Endodermal cell (in vitro differentiated cells): ENCODE measurements around the gene CYTH3. TPM values are rescaled to one million over a fixed set of nuclear protein-coding genes. Genes with fewer than 3 reads are reported as not detected.
"Not testable (repeated sequence)": the region's sequence is repeated elsewhere in the genome, so short reads cannot be mapped to it uniquely, and the experiment has no call there.

Source experiments
- DNase-seq: peaks from one replicate; pipeline ENCODE4 v3.0.0-alpha.2; 2017
- H3K27ac ChIP-seq: 2 replicates; pipeline ENCODE4 v1.5.1; 2013; ENCODE audit warnings: mild to moderate bottlenecking, low read depth, low read length, moderate library complexity
- H3K27me3 ChIP-seq: 2 replicates; pipeline ENCODE4 v1.6.1; 2013; ENCODE audit warnings: mild to moderate bottlenecking, low read length, moderate library complexity; ENCODE audit not compliant: insufficient read depth, control insufficient read depth, poor library complexity, severe bottlenecking
- H3K36me3 ChIP-seq: 2 replicates; pipeline ENCODE4 v1.7.0; 2013; ENCODE audit warnings: mild to moderate bottlenecking, low read length, moderate library complexity; ENCODE audit not compliant: control insufficient read depth, insufficient read depth
- H3K4me1 ChIP-seq: one replicate; pipeline ENCODE4 v1.7.0; 2013; ENCODE audit warnings: low read length; ENCODE audit not compliant: control insufficient read depth, insufficient read depth
- H3K4me3 ChIP-seq: 2 replicates; pipeline ENCODE4 v1.5.1; 2013; ENCODE audit warnings: mild to moderate bottlenecking, low read length, moderate library complexity
- H3K9ac ChIP-seq: 2 replicates; pipeline ENCODE4 v1.6.1; 2013; ENCODE audit warnings: mild to moderate bottlenecking, low read length, moderate library complexity; ENCODE audit not compliant: poor library complexity, severe bottlenecking; ENCODE audit errors: extremely low read depth
- H3K9me3 ChIP-seq: 2 replicates; pipeline ENCODE4 v1.6.1; 2013; ENCODE audit warnings: mild to moderate bottlenecking, low read length, moderate library complexity; ENCODE audit not compliant: control insufficient read depth
- H3K27ac Mint-ChIP-seq: 2 replicates; pipeline ENCODE4 v1.8.0; 2020; ENCODE audit warnings: mixed read lengths
- H3K27me3 Mint-ChIP-seq: 2 replicates; pipeline ENCODE4 v1.8.0; 2021; ENCODE audit warnings: mild to moderate bottlenecking, mixed read lengths; ENCODE audit not compliant: insufficient read depth
- H3K36me3 Mint-ChIP-seq: 2 replicates; pipeline ENCODE4 v1.8.0; 2020; ENCODE audit warnings: low read depth, mixed read lengths
- H3K4me1 Mint-ChIP-seq: 2 replicates; pipeline ENCODE4 v1.8.0; 2020; ENCODE audit warnings: mixed read lengths
- H3K4me3 Mint-ChIP-seq: 2 replicates; pipeline ENCODE4 v1.8.0; 2020; ENCODE audit warnings: mild to moderate bottlenecking, moderate library complexity, mixed read lengths
- H3K9me3 Mint-ChIP-seq: 2 replicates; pipeline ENCODE4 v1.8.0; 2020; ENCODE audit warnings: mild to moderate bottlenecking, mixed read lengths
- CTCF ChIP-seq: fragments of 200-600 bp; sonication (generic); conservative IDR thresholded peaks from 2 replicates; pipeline ENCODE4 v1.5.0; 2021; ENCODE audit warnings: antibody characterized with exemption, mild to moderate bottlenecking
- WGBS, 2 experiments: methylation state at CpG; one replicate each; pipeline versions ENCODE4 v1.1.5 to v1.1.7; 2013; ENCODE audit warnings: missing lambda C conversion rate in 2 of 2, mixed read lengths in 1 of 2; ENCODE audit not compliant: insufficient coverage in 1 of 2, insufficient read length in 1 of 2; 5-methylcytosine and 5-hydroxymethylcytosine counted together
- total RNA-seq, 2 donors: library from RNA; stranded (reverse); fragmentation: NEBNext Ultra II Directional in 1 of 2; extraction: Animal tissue kit (Norgen Biotek cat#: 25700) in 1 of 2; gene quantifications; 2 replicates in 1 of 2; 3 replicates in 1 of 2; pipeline ENCODE4 v1.2.1, GENCODE V29; 2021

CYTH3 gene
- total RNA-seq, 2 donors from 2014 or later = 10.6 to 10.8 TPM

DNA sequence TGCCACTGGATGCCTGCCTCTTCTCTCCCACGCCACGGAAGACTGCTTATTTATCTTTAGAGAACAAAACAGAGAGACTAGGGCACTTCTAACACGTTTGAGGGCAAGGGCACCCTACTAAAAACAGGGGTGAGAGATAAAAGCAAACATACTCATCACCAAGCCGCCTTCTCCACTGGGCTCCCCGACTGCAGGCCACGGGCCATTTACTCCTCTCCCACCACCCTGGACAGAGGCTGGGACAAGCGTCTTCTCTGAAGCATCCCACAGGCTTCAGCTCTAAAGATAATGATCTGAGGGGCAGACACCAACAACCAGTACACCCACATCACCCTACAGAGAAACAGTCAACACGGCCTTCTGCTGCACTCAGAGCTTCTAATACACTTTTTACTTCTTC lies 78.7 kb downstream of the CYTH3 start:
- WGBS, 2 experiments = 89 to 93% methylated on average over 4 to 8 of the region's 8 CpGs
- no peaks in the 10 kb centered on the region for H3K9me3 Mint-ChIP-seq

DNA sequence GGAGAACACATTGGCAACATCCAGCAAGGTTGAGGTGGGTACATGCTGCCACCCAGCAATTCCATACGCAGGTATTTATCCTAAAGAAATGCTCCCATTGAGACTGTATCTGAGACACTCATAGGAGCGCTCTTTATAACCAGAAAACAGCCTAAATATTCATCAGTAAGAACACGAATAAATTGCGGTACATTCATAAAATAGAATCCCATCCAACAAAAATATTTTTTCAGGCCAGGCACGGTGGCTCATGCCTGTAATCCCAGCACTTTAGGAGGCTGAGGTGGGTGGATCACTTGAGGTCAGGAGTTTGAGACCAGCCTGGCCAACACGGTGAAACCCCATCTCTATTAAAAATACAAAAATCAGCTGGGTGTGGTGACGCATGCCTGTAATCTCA lies 81.9 kb downstream of the CYTH3 start:
- not testable (repeated sequence) for H3K9me3 Mint-ChIP-seq, H3K9me3 ChIP-seq, H3K4me3 Mint-ChIP-seq, H3K4me3 ChIP-seq, H3K4me1 ChIP-seq, H3K27ac ChIP-seq, H3K9ac ChIP-seq, H3K27me3 ChIP-seq, H3K27me3 Mint-ChIP-seq, DNase-seq, H3K4me1 Mint-ChIP-seq, H3K27ac Mint-ChIP-seq, H3K36me3 ChIP-seq
- 92 to 97% methylated on average over 4 to 7 of the region's 7 CpGs for WGBS, 2 experiments
- peaks cover 15% of the 10 kb centered on the region for H3K36me3 Mint-ChIP-seq

More for the DNA sequence above, 78.7 kb downstream of the CYTH3 start:
- DNase-seq = no peak
- no peaks in the 10 kb centered on the region for H3K27me3 ChIP-seq
- peak overlapping the region; percentile 6 for H3K27ac Mint-ChIP-seq
- H3K4me3 ChIP-seq = no peak overlapping the region
- TF ChIP-seq CTCF = no peak
- no peaks in the 10 kb centered on the region for H3K27me3 Mint-ChIP-seq
- H3K36me3 ChIP-seq = no peaks in the 10 kb centered on the region
- peaks cover 2% of the 10 kb centered on the region for H3K36me3 Mint-ChIP-seq
- H3K4me3 Mint-ChIP-seq = no peak overlapping the region
- H3K4me1 Mint-ChIP-seq = peaks cover 6% of the 10 kb centered on the region
- no peak overlapping the region for H3K27ac ChIP-seq
- no peaks in the 10 kb centered on the region for H3K9me3 ChIP-seq
- no peaks in the 10 kb centered on the region for H3K4me1 ChIP-seq
- H3K9ac ChIP-seq = no peak overlapping the region

- Histone ChIP-seq H3K4me1 (no peaks in the 10 kb centered on the region), H3K36me3 (no peaks in the 10 kb centered on the region), H3K4me3 (no peak overlapping the region), H3K27ac (no peak overlapping the region), H3K27me3 (no peaks in the 10 kb centered on the region), H3K9me3 (no peaks in the 10 kb centered on the region), H3K9ac (no peak overlapping the region)
- no peaks in the 10 kb centered on the region for H3K9me3 Mint-ChIP-seq
- no peak for DNase-seq
- H3K27ac Mint-ChIP-seq = no peak overlapping the region
- no peak for TF ChIP-seq CTCF
- H3K27me3 Mint-ChIP-seq = no peaks in the 10 kb centered on the region
- no peak overlapping the region for H3K4me3 Mint-ChIP-seq
- H3K36me3 Mint-ChIP-seq = peaks cover 20% of the 10 kb centered on the region
- no peaks in the 10 kb centered on the region for H3K4me1 Mint-ChIP-seq
- 92 to 100% methylated on average over 2 to 5 of the region's 5 CpGs for WGBS, 2 experiments
These were observed 84.0 kb downstream of the CYTH3 start for GRCh38 chr7:6188389-6188788.

DNA sequence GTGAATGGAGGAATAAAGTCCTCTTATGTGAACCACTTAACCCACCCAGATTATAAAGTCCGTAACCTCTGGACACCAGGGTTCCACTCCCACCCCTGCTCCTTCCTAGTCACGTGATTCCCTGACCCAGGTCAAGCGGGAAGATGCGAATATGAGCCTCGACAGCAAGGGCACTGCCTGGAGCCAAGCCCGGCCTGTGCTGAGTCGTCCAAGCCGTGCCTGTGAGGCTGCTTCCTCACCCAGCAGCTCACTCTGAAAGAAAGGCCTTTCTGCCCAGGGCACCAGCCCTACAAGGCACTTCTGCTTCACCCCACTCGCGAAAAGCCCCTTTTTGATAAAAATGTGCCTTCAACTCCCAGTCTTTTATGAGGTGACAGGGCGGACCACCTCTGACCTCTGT lies 85.8 kb downstream of the CYTH3 start:
- Mint-ChIP-seq H3K4me1 (no peaks in the 10 kb centered on the region), H3K4me3 (no peak overlapping the region), H3K27ac (peak overlapping the region; percentile 15), H3K9me3 (no peaks in the 10 kb centered on the region), H3K27me3 (no peaks in the 10 kb centered on the region), H3K36me3 (peaks cover 20% of the 10 kb centered on the region)
- H3K27ac ChIP-seq = no peak overlapping the region
- WGBS, 2 experiments = 94% methylated on average over 6 to 11 of the region's 11 CpGs
- no peaks in the 10 kb centered on the region for H3K36me3 ChIP-seq
- H3K9ac ChIP-seq = no peak overlapping the region
- no peaks in the 10 kb centered on the region for H3K27me3 ChIP-seq
- H3K4me3 ChIP-seq = no peak overlapping the region
- H3K4me1 ChIP-seq = no peaks in the 10 kb centered on the region
- DNase-seq = no peak
- no peaks in the 10 kb centered on the region for H3K9me3 ChIP-seq
- no peak for TF ChIP-seq CTCF
